ENCODE results near the gene MS4A3. TPM values are rescaled to one million over a fixed set of nuclear protein-coding genes. Genes with fewer than 3 reads are reported as not detected.

The MS4A3 gene
- polyA plus RNA-seq, 3 donors: 0.26 TPM; not detected in 2

DNA sequence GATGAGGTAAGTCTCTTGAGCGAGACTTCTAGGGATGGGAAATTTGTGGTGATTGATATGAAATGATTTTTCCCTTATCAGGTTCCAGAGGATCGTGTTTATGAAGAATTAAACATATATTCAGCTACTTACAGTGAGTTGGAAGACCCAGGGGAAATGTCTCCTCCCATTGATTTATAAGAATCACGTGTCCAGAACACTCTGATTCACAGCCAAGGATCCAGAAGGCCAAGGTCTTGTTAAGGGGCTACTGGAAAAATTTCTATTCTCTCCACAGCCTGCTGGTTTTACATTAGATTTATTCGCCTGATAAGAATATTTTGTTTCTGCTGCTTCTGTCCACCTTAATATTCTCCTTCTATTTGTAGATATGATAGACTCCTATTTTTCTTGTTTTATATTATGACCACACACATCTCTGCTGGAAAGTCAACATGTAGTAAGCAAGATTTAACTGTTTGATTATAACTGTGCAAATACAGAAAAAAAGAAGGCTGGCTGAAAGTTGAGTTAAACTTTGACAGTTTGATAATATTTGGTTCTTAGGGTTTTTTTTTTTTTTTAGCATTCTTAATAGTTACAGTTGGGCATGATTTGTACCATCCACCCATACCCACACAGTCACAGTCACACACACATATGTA is 39.1 kb downstream of the MS4A3 start:
- DNase-seq: no peak
- intact Hi-C loops (cut with micrococcal nuclease): no loop called here
- Histone ChIP-seq H3K79me2 (ENCODE audit: insufficient read depth, low read length) (no peaks in the 10 kb centered on the region), H2AFZ (ENCODE audit: insufficient read depth, low read depth, low read length, poor library complexity, severe bottlenecking) (no peak overlapping the region), H3K27ac (ENCODE audit: low read depth in 1 of 2, low read length in 2 of 2) (no peak overlapping the region), H3K9ac (ENCODE audit: insufficient read depth, low read length, poor library complexity, severe bottlenecking) (no peak overlapping the region), H3K4me2 (replicated peaks; ENCODE audit: extremely low read depth, low read length, poor library complexity, severe bottlenecking) (no peak overlapping the region), H3K4me3 (replicated peaks in 1 of 3; ENCODE audit: low read depth in 2 of 3, low read length in 3 of 3) (no peak overlapping the region), H4K20me1 (ENCODE audit: insufficient read depth, low read length) (no peaks in the 10 kb centered on the region), H3K4me1 (ENCODE audit: control insufficient read depth in 1 of 2, insufficient read depth in 2 of 2, low read length in 2 of 2) (no peaks in the 10 kb centered on the region), H3K9me3 (replicated peaks in 1 of 2; ENCODE audit: control insufficient read depth in 1 of 2, insufficient read depth in 1 of 2, low read length in 2 of 2) (no peaks in the 10 kb centered on the region), H3K36me3 (replicated peaks in 1 of 2; ENCODE audit: control insufficient read depth in 1 of 2, insufficient read depth in 2 of 2, low read length in 2 of 2) (no peaks in the 10 kb centered on the region), H3K27me3 (ENCODE audit: control insufficient read depth in 2 of 2, insufficient read depth in 2 of 2, low read length in 2 of 2) (no peaks in the 10 kb centered on the region)
- Mint-ChIP-seq H3K27ac (no peak overlapping the region), H3K9me3 (peaks cover 0 to 3% (median 0%) of the 10 kb centered on the region in 7 donors), H3K27me3 (ENCODE audit: low read depth in 3 of 3) (no peaks in the 10 kb centered on the region), H3K36me3 (no peaks in the 10 kb centered on the region), H3K4me1 (peaks cover 3% of the 10 kb centered on the region), H3K4me3 (no peak overlapping the region)
- WGBS (ENCODE audit: insufficient coverage): no CpG with 5 or more reads among the region's 4 CpGs
- TF ChIP-seq, protein P1, sequence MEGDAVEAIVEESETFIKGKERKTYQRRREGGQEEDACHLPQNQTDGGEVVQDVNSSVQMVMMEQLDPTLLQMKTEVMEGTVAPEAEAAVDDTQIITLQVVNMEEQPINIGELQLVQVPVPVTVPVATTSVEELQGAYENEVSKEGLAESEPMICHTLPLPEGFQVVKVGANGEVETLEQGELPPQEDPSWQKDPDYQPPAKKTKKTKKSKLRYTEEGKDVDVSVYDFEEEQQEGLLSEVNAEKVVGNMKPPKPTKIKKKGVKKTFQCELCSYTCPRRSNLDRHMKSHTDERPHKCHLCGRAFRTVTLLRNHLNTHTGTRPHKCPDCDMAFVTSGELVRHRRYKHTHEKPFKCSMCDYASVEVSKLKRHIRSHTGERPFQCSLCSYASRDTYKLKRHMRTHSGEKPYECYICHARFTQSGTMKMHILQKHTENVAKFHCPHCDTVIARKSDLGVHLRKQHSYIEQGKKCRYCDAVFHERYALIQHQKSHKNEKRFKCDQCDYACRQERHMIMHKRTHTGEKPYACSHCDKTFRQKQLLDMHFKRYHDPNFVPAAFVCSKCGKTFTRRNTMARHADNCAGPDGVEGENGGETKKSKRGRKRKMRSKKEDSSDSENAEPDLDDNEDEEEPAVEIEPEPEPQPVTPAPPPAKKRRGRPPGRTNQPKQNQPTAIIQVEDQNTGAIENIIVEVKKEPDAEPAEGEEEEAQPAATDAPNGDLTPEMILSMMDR (IDR thresholded peaks at IDR 0.05): no peak

DNA sequence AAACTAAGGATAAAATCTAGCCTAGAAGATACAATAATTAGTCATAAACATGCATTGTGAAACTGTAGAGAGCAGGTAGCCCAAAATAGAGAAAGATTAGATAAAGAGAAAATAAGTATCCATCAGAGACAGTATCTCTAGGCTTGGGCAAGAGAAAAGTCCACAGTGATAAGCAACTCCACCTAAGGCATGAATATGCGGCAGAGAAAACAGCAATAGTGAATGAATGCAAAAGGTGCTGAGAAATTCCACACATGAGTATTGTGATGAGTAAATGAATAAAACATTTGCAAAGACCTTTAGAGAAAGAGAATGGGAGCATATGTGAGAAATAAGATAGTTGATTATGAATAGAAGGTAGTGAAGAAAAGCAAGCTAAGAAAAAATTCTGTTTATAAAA is 40.7 kb downstream of the MS4A3 start:
- no peaks in the 10 kb centered on the region for H3K36me3 Mint-ChIP-seq
- H3K9me3 Mint-ChIP-seq: peaks cover 0 to 3% (median 0%) of the 10 kb centered on the region in 7 donors
- H3K4me2 ChIP-seq (replicated peaks; ENCODE audit: extremely low read depth, low read length, poor library complexity, severe bottlenecking): no peak overlapping the region
- no peak overlapping the region for H3K27ac ChIP-seq (ENCODE audit: low read depth in 1 of 2, low read length in 2 of 2)
- H3K79me2 ChIP-seq (ENCODE audit: insufficient read depth, low read length): no peaks in the 10 kb centered on the region
- H3K27ac Mint-ChIP-seq: no peak overlapping the region
- no peaks in the 10 kb centered on the region for H3K36me3 ChIP-seq (replicated peaks in 1 of 2; ENCODE audit: control insufficient read depth in 1 of 2, insufficient read depth in 2 of 2, low read length in 2 of 2)
- no peaks in the 10 kb centered on the region for H4K20me1 ChIP-seq (ENCODE audit: insufficient read depth, low read length)
- H3K4me1 Mint-ChIP-seq: peaks cover 15% of the 10 kb centered on the region
- H3K9ac ChIP-seq (ENCODE audit: insufficient read depth, low read length, poor library complexity, severe bottlenecking): no peak overlapping the region
- TF ChIP-seq, protein P1 (IDR thresholded peaks at IDR 0.05): no peak
- intact Hi-C loops (cut with micrococcal nuclease): no loop called here
- DNase-seq: no peak
- H3K4me3 ChIP-seq (replicated peaks in 1 of 3; ENCODE audit: low read depth in 2 of 3, low read length in 3 of 3): no peak overlapping the region
- WGBS (ENCODE audit: insufficient coverage): no CpG with 5 or more reads among the region's 1 CpG
- no peak overlapping the region for H2AFZ ChIP-seq (ENCODE audit: insufficient read depth, low read depth, low read length, poor library complexity, severe bottlenecking)
- H3K4me3 Mint-ChIP-seq: no peak overlapping the region
- H3K4me1 ChIP-seq (ENCODE audit: control insufficient read depth in 1 of 2, insufficient read depth in 2 of 2, low read length in 2 of 2): peaks cover 3% of the 10 kb centered on the region in 2 donors
- H3K27me3 Mint-ChIP-seq (ENCODE audit: low read depth in 3 of 3): no peaks in the 10 kb centered on the region
- no peaks in the 10 kb centered on the region for H3K9me3 ChIP-seq (replicated peaks in 1 of 2; ENCODE audit: control insufficient read depth in 1 of 2, insufficient read depth in 1 of 2, low read length in 2 of 2)
- H3K27me3 ChIP-seq (ENCODE audit: control insufficient read depth in 2 of 2, insufficient read depth in 2 of 2, low read length in 2 of 2): no peaks in the 10 kb centered on the region

Measured in CD14-positive monocyte (primary cell).